Activated naive CD8-positive, alpha-beta T cell (primary cell): ENCODE data around the gene S100A10.

Experiments
- H3K27ac Mint-ChIP-seq: one replicate; pipeline ENCODE4 v1.8.0; 2021; ENCODE audit warnings: mixed read lengths
- H3K27me3 Mint-ChIP-seq: one replicate; pipeline ENCODE4 v1.8.0; 2021; ENCODE audit warnings: mixed read lengths
- H3K36me3 Mint-ChIP-seq: one replicate; pipeline ENCODE4 v1.8.0; 2021; ENCODE audit warnings: mixed read lengths
- H3K4me1 Mint-ChIP-seq: one replicate; pipeline ENCODE4 v1.8.0; 2021; ENCODE audit warnings: low read depth, mixed read lengths
- H3K4me3 Mint-ChIP-seq: one replicate; pipeline ENCODE4 v1.8.0; 2021; ENCODE audit warnings: mild to moderate bottlenecking, mixed read lengths
- H3K9me3 Mint-ChIP-seq: one replicate; pipeline ENCODE4 v1.8.0; 2021; ENCODE audit warnings: low read depth, mixed read lengths

Gene S100A10

DNA sequence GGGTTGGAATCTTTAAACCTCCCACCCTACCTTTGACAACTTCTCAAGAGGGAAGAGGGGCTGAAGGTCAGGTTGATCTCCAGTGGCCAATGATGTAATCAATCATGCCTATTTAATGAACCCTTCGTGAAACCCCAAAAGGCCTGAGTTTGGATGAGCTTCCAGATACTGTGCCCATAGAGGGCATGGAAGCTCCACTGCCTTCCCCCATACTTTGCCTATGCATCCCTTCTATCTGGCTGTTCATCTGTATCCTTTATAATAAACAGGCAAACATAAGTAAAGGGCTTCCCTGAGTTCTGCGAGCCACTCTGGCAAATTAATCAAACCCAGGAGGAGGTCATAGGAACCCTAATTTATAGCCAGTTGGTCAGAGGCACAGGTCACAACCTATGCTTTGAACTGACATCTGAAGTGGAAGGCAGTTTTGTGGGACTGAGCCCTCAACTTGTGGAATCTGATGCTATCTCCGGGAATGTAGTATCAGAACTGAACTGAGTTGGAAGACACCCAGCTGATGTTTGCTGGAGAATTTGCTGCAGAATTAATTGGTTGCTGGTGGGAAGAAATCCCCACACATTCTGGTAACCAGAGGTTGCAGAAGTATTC lies 24.8 kb downstream of the S100A10 start:
- Mint-ChIP-seq H3K4me3 (no peak overlapping the region), H3K27me3 (peaks cover 1% of the 10 kb centered on the region), H3K36me3 (no peaks in the 10 kb centered on the region), H3K4me1 (peaks cover 17% of the 10 kb centered on the region), H3K9me3 (no peaks in the 10 kb centered on the region), H3K27ac (no peak overlapping the region)

DNA sequence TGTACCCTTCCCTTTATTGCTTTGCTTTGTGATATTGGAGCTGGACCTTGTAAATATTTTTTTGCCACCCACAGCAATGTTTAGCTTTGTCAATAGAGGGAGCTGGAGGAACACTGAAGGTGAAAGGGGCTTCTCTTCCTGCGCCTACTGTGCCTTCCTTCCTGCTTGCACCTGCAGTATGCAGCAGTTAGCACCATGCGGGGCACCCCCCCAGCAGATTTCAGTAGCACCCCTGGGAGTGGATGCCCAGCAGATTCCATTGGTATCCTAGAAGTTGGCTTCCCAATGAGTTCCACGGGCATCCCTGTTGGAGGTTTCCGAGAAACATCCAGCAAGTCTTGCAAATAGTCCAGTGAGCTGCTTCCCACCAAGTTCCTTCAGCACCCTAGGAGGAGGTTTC lies 25.6 kb downstream of the S100A10 start:
- peaks cover 1% of the 10 kb centered on the region for H3K27me3 Mint-ChIP-seq
- H3K4me3 Mint-ChIP-seq = no peak overlapping the region
- no peaks in the 10 kb centered on the region for H3K36me3 Mint-ChIP-seq
- H3K9me3 Mint-ChIP-seq = no peaks in the 10 kb centered on the region
- peaks cover 15% of the 10 kb centered on the region for H3K4me1 Mint-ChIP-seq
- H3K27ac Mint-ChIP-seq = no peak overlapping the region

DNA sequence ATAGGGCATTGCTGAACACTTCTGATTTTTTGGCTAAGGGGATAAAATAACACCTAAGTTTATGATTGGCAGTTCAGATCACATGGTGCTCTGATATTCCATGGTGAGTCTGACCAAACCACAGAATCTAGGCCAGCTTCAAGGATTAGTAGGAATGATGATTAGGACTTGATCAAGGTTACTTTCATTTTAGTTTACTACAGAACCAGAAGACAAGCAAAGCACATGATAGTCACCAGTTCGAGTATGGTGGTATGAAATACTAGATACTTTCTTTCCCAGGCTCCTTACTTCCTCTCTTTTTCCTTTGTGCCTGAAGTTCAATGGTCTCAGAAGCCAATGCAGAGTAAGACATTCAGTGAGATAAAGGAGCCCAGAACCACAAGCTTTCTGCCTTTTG lies 26.6 kb downstream of the S100A10 start:
- H3K9me3 Mint-ChIP-seq = no peaks in the 10 kb centered on the region
- H3K27me3 Mint-ChIP-seq = peaks cover 1% of the 10 kb centered on the region
- H3K4me1 Mint-ChIP-seq = peaks cover 7% of the 10 kb centered on the region
- H3K36me3 Mint-ChIP-seq = no peaks in the 10 kb centered on the region
- no peak overlapping the region for H3K27ac Mint-ChIP-seq
- no peak overlapping the region for H3K4me3 Mint-ChIP-seq

GRCh38 chr1:151966061-151966460 lies 27.6 kb downstream of the S100A10 start:
- Mint-ChIP-seq H3K4me1 (peaks cover 7% of the 10 kb centered on the region), H3K36me3 (no peaks in the 10 kb centered on the region), H3K4me3 (no peak overlapping the region), H3K27ac (no peak overlapping the region), H3K27me3 (peaks cover 1% of the 10 kb centered on the region), H3K9me3 (no peaks in the 10 kb centered on the region)

DNA sequence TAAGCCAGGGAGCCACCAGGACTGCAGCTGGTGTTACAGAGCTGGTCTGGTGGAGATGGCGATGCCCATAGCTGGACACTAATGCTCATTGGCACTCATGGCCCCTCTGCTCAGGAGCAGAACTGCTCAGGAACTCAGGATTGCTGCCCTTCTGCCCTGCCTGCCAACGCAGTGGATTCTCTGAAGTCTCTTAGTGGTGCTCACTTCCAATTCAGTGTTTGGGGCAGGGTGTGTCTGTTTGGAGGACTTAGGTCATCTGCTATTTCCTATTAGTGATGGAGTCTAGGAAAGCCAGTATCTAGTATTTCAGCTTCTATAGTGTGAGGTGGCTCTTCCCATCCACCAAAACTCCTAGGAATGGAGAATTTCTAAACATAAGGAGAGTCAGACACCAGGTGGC lies 29.1 kb downstream of the S100A10 start:
- Mint-ChIP-seq H3K36me3 (no peaks in the 10 kb centered on the region), H3K9me3 (no peaks in the 10 kb centered on the region), H3K4me3 (no peak overlapping the region), H3K27me3 (peaks cover 1% of the 10 kb centered on the region), H3K4me1 (peaks cover 7% of the 10 kb centered on the region), H3K27ac (no peak overlapping the region)

DNA sequence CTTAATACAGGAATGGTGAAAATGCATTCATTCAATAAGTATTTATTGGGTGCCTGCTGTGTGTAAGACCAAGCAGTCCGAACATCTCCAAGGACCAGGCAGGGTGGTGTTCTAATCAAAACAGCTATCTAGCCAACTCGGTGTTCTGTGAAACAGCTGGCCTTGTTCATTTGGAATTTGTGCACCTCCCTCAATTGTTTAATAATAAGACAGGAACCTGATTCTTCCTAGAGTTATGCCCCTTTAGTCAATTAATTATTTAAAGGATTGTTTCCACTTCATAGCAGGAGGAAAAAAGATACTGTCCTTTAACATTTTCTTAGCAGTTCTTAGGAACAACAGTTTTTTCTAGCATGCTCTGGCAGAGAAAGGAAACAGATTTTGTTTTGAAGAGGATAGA lies 30.4 kb downstream of the S100A10 start:
- Mint-ChIP-seq H3K4me1 (peaks cover 4% of the 10 kb centered on the region), H3K4me3 (no peak overlapping the region), H3K36me3 (no peaks in the 10 kb centered on the region), H3K27me3 (peaks cover 3% of the 10 kb centered on the region), H3K27ac (no peak overlapping the region), H3K9me3 (no peaks in the 10 kb centered on the region)

- no peaks in the 10 kb centered on the region for H3K36me3 Mint-ChIP-seq
- no peaks in the 10 kb centered on the region for H3K9me3 Mint-ChIP-seq
- H3K27ac Mint-ChIP-seq = no peak overlapping the region
- no peak overlapping the region for H3K4me3 Mint-ChIP-seq
- H3K27me3 Mint-ChIP-seq = peaks cover 3% of the 10 kb centered on the region
- no peaks in the 10 kb centered on the region for H3K4me1 Mint-ChIP-seq
Observed at GRCh38 chr1:151961833-151962232, 31.8 kb downstream of the S100A10 start.

DNA sequence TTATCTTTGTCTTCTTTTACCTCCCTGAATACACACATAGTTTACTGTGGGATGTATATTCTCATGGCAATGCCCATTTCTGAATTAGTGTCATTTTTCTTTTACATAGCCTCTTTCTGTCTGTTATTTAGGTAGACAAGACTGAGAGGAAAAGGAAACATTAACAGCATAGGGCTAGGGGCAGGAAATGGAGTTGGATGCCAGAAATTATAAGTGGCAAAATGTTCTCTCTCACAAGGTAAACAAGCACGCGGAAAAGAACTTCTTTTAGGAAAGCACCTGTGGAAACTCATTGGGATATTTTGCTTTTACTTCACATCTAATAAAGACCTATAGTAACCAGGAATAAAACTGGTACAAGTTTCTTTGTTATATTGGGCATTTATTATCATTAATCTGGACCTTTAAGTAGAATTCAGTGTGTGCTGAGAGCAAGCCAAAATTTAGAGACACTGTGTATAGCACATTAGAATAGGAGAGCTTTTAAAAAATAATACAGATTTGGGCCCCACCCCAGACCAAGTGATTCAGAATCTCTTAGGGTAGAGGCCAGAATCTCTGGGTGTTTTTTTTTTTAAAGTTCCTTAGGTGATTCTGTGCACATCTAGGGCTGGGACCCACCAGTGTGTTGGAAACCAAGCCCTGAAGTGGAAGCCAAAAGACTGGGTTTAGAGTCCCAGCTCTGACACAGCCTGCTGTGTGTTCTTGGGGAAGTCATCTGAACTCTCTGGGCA lies 32.7 kb downstream of the S100A10 start:
- H3K4me1 Mint-ChIP-seq = no peaks in the 10 kb centered on the region
- no peak overlapping the region for H3K27ac Mint-ChIP-seq
- H3K9me3 Mint-ChIP-seq = no peaks in the 10 kb centered on the region

DNA sequence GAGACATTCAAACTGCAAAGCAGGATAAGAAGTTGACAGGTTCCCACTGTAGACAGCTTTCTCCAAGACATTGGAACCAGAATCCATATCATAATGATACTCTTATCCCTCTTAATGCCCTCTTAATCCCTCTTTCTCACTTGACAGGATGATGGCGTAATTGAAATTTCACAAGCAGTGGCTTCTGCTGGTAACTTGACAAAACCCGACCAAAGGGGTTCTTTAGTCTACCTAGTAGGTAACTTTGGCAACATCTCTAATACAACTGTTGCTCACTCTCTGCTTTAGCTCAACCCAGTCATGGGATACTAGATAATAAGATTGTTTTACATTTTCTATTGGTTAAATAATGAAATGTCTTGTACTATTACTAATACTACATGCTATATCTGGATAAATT lies 34.7 kb downstream of the S100A10 start:
- no peak overlapping the region for H3K4me3 Mint-ChIP-seq
- H3K36me3 Mint-ChIP-seq = no peaks in the 10 kb centered on the region
- H3K4me1 Mint-ChIP-seq = no peaks in the 10 kb centered on the region
- peaks cover 1% of the 10 kb centered on the region for H3K27me3 Mint-ChIP-seq
- H3K9me3 Mint-ChIP-seq = no peaks in the 10 kb centered on the region
- no peak overlapping the region for H3K27ac Mint-ChIP-seq

More for the DNA sequence above, 32.7 kb downstream of the S100A10 start:
- no peaks in the 10 kb centered on the region for H3K36me3 Mint-ChIP-seq
- H3K4me3 Mint-ChIP-seq = no peak overlapping the region
- peaks cover 3% of the 10 kb centered on the region for H3K27me3 Mint-ChIP-seq

- Mint-ChIP-seq H3K27me3 (peaks cover 1% of the 10 kb centered on the region), H3K4me3 (no peak overlapping the region), H3K4me1 (no peaks in the 10 kb centered on the region), H3K36me3 (no peaks in the 10 kb centered on the region), H3K27ac (no peak overlapping the region), H3K9me3 (no peaks in the 10 kb centered on the region)
Observed at GRCh38 chr1:151956957-151957497, 36.6 kb downstream of the S100A10 start.

DNA sequence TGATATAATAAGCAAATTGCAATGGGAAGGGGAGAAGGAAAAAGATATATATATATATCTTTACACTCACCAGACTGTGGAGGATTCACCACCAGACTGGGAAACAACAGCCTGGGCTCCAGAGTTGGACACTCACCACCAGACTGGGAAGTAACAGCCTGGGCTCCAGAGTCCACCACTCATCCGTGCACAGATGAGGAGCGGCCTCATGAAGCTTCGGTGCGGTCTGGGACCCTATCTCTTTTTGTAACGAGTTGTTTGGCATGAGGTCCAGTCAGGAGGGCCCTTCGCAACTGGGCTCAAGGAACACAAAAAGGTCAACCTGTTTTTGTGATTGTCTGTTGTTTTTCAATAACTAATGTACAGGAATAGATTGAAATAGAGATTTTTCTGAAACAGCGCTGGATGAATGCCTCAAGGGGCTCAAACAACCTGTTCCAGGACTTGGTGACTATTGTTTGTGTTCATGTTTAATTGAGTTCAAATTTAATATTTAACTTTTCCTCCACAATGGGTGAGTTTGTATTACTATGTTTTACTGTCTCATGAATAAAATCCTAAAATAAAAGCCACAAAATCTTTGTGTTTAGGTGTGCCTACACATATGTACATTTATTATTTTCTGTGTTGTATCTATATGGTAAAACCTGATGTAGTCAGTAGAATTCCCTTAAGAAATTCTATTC lies 40.1 kb downstream of the S100A10 start:
- H3K27ac Mint-ChIP-seq = no peak overlapping the region
- no peaks in the 10 kb centered on the region for H3K4me1 Mint-ChIP-seq
- H3K4me3 Mint-ChIP-seq = no peak overlapping the region
- H3K36me3 Mint-ChIP-seq = no peaks in the 10 kb centered on the region
- H3K27me3 Mint-ChIP-seq = no peaks in the 10 kb centered on the region
- no peaks in the 10 kb centered on the region for H3K9me3 Mint-ChIP-seq

DNA sequence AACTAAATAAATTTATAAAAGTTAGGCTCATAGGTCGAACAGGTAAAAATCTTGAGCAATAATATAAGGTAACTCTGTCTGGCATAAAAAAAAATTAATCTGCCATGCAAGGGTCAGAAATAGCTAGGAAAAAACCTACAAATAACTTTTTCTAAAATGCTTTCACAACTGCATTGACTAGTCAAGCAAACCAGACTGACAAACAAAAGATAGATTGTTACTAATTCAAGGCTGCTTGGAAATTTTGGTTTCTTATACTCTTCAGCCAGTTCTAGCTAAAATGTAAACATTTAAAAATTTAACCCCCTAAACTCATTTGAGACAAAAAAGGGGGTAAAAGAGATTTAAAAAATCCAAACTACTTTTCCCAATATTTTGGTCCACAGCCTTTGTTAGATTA lies 40.8 kb downstream of the S100A10 start:
- no peak overlapping the region for H3K4me3 Mint-ChIP-seq
- H3K27me3 Mint-ChIP-seq = no peaks in the 10 kb centered on the region
- no peak overlapping the region for H3K27ac Mint-ChIP-seq
- no peaks in the 10 kb centered on the region for H3K4me1 Mint-ChIP-seq
- no peaks in the 10 kb centered on the region for H3K36me3 Mint-ChIP-seq
- no peaks in the 10 kb centered on the region for H3K9me3 Mint-ChIP-seq

- H3K4me3 Mint-ChIP-seq = no peak overlapping the region
- H3K4me1 Mint-ChIP-seq = peaks cover 24% of the 10 kb centered on the region
- no peaks in the 10 kb centered on the region for H3K27me3 Mint-ChIP-seq
- H3K27ac Mint-ChIP-seq = no peak overlapping the region
- H3K36me3 Mint-ChIP-seq = peaks cover 3% of the 10 kb centered on the region
- no peaks in the 10 kb centered on the region for H3K9me3 Mint-ChIP-seq
Observed at GRCh38 chr1:151949371-151950193, 44.1 kb downstream of the S100A10 start.

DNA sequence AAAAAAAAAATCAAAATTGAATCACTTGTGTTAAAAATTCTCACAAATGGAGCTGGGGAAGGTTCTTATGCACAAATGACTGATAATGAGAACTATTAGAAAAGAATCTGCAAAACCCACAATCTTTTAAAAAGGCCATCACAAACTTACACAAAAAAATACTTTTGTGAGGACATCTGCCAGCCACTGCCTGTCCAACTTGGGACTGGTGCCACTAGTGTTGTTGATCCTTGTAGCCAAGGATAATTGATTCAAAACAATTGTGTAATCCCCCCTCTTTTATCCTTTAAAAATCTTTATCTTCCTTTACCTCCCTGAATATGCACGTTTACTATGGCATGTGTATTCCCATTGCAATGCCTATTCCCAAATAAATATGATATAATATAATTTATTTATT lies 45.2 kb downstream of the S100A10 start:
- Mint-ChIP-seq H3K4me3 (no peak overlapping the region), H3K4me1 (peaks cover 26% of the 10 kb centered on the region), H3K27me3 (no peaks in the 10 kb centered on the region), H3K36me3 (peaks cover 3% of the 10 kb centered on the region), H3K9me3 (no peaks in the 10 kb centered on the region), H3K27ac (no peak overlapping the region)

DNA sequence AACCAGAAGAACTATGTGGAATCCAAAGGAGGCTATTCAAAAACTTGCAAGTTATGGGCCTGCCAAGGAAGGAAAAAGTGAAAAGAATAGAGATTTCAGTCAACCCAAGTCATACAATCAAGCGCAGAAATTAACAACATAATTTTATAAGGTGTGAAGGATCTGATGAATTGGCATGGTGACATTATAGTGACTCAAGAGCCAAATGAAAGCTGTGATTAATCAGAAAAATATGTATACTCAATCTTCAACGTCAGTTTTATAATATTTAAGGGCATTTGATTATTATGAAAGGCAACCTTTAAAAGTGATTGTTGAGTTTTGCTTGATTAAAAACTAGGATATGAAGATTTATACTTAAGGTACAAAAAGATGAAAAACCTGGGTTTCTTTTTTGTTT lies 46.5 kb downstream of the S100A10 start:
- Mint-ChIP-seq H3K27ac (peak overlapping the region; percentile 83), H3K36me3 (peaks cover 3% of the 10 kb centered on the region), H3K9me3 (no peaks in the 10 kb centered on the region), H3K4me1 (peaks cover 30% of the 10 kb centered on the region), H3K4me3 (no peak overlapping the region), H3K27me3 (no peaks in the 10 kb centered on the region)
